GM18868 (cell line): ENCODE results near the gene EXO5.
"Not testable (repeated sequence)": the region's sequence is repeated elsewhere in the genome, so short reads cannot be mapped to it uniquely, and the experiment has no call there.

Experiments used
- ATAC-seq: cut with Tn5 transposase; IDR thresholded peaks from one replicate; pipeline ENCODE4 v1.9.1; 2021; ENCODE audit warnings: mild to moderate bottlenecking, moderate library complexity; ENCODE audit not compliant: unreplicated experiment

The EXO5 gene

DNA sequence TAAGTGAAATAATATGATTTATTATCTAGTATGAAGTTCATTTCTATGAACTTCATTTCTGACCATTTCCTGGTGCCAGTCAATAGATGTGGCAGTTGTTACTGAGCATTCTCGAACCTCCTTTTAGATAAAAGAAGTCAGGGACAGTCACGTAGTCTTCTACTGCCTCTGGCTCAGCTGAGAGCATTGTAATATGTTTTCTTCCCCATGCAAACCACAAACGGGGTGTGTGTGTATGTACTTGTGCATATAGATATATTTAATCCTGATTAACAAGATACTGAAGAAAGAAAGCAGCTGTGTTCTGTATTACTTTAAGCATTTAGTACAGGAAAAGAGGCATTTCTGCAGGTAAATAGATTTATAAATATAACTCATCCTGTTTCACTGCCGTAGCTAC, 44.5 kb downstream of the EXO5 start:
- no peak for ATAC-seq

DNA sequence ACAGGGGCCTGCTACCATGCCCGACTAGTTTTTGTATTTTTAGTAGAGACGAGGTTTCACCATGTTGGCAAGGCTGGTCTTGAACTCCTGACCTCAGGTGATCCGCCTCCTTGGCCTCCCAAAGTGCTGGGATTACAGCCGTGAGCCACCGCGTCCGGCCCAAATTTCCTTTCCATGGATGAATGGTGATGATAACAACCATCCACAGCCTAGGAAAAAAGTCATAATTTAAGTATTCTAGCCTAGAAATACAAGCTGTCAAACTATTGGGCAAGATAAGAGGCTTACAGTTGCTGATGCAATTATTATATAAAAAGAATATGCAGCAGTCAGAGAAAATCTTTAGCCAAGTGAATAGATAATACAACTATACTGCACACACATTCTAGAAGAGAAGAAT, 46.2 kb downstream of the EXO5 start:
- ATAC-seq = not testable (repeated sequence)

DNA sequence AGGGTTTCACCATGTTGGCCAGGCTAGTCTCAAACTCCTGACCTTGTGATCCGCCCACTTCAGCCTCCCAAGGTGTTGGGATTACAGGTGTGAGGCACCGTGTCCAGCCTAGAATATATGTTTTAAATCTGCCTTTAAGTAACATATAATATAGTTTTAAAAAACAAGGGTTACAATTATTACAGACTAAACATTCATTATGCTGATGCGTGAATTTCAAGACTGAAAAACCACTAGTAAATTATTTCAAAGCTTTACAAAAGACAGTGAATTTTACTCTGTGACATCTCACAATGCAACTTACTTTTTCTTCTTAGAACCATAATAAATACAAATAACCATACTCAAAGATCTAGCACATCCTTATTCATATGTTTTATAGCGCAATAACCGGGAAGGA, 47.6 kb downstream of the EXO5 start:
- ATAC-seq = no peak

DNA sequence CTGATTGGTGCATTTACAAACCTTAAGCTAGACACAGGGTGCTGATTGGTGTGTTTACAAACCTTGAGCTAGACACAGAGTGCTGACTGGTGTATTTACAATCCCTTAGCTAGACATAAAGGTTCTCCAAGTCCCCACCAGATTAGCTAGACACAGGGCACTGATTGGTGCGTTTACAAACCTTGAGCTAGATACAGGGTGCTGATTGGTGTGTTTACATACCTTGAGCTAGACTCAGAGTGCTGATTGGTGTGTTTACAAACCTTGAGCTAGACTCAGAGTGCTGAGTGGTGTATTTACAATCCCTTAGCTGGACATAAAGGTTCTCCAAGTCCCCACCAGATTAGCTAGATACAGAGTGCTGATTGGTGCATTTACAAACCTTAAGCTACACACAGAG, 49.7 kb downstream of the EXO5 start:
- ATAC-seq = not testable (repeated sequence)

DNA sequence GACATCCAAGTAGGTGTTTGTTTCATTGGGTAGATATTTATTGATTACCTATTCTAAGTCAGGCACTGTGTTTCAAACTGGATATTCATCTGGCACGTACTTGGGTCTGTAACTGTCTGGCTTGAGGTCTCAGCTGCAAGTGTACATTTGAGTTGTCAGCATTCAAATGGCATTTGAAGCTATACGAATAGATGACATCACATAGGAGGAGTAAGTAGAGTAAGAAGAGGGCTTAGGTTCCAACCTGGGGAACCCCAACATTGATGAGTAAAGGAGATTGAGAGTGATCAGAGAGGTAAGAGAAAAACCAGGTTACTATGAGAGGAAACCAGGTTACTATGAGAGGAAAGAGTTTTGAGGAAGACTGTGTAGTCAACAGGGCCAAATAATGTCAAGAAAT, 53.6 kb downstream of the EXO5 start:
- no peak for ATAC-seq

DNA sequence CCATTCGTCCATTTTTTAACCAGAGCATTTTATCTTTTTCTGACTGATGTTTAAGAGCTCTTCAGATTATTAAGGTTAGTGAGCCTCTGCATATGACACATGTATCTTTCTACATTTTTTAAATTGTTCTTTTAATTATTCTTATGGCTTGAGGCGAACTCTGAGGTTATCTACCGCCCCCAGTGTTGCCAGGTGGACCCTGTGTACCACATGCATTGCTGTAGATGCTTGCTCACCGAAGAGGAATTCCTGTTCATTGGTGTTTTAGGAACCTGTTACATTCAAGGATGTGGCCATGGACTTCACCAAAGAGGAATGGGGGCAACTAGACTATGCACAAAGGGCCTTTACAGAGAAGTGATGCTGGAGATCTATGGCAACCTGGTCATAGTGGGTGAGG, 54.7 kb downstream of the EXO5 start:
- ATAC-seq = no peak

DNA sequence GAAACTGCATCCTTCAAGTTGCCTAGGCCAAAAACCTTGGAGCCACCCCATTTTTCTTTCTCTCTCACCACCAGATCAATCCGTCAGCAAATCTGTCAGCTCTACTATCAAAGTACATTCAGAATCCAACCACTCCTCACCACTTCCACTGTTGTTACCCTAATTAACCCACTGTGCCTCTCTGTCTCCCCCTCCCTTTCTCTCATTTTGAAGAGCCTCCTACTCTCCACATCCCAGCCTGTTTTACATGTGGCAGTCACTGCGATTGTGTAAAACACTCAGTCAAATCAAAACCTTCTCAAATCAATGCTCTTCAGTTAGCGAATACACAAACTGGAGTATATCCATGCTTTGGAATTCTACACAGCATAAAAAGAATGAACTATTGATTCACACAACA, 55.9 kb downstream of the EXO5 start:
- ATAC-seq = no peak

DNA sequence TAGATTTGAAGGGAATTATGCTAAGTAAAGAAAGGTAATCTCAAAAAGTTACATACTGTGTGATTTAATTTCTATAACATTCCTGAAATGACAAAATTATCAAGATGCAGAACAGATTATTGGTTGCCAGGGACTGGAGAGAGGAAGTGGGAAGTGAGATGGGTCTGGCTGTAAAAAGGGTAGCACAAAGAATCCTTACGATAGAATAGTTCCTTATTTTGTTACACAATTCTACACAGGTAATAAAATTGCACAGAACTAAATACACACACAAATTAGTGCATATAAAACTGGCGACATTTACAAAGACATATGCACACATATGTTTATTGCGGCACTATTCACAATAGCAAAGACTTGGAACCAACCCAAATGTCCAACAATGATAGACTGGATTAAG, 56.3 kb downstream of the EXO5 start:
- no peak for ATAC-seq
